ENCODE data around the gene CST4.
A peak's percentile ranks its signal among the peaks of the same experiment; 100 is the strongest.
"Not testable (repeated sequence)": the region's sequence is repeated elsewhere in the genome, so short reads cannot be mapped to it uniquely, and the experiment has no call there.

Gene CST4, protein sequence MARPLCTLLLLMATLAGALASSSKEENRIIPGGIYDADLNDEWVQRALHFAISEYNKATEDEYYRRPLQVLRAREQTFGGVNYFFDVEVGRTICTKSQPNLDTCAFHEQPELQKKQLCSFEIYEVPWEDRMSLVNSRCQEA

DNA sequence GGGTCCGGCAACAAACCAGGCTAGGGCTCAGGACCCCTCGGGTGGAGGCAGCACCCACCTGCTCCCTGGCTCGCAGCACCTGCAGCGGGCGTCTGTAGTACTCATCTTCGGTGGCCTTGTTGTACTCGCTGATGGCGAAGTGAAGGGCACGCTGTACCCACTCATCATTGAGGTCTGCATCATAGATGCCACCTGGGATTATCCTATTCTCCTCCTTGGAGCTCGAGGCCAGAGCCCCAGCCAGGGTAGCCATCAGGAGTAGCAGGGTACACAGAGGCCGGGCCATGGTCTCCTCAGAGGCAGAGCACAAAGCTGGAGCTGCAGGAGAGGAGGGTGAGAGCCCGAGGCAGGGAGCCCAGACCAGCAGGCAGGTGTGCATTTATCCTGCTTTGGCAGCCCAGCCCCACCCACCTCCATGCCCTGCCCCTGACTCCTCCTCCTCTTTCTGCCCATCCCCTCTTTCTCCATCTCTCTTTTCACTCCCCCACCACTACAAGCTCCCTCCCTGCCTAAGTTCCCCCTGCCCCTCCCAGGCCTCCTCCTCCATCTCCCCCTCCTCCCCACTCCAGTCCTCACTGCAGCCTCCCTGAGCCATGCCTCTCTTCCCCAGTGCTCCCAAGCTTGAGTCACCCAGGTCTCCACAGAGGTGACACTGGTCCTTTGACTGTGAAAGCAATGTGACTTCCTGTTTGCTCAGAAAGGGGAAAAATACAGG lies at the start of gene CST4:
TSS of gene CST4 (minus strand) at position 355 of the 715 bp plus-strand sequence. CDS start at position 286, 69 bp downstream.
- not testable (repeated sequence) for DNase-seq

DNA sequence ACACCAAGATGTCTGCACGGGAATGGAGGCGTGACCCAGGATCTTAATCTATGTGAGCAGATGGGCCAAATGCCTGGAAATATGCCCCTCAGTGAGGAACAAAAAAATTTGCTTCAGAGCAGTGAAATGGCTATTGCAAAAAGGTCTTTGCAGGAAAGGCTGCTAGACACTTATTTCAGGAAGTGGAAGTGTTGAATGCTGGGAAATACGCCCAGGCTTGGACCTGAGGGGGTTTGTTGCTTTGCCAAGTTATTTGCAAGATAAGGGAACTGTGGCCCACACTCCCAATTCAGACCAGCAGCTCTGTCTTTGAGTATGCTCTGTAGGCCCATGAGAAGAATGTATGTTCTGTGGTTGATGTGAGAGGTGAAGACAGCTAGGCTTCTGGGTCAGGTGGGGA lies 46.6 kb upstream of the CST4 start:
- not testable (repeated sequence) for DNase-seq

DNA sequence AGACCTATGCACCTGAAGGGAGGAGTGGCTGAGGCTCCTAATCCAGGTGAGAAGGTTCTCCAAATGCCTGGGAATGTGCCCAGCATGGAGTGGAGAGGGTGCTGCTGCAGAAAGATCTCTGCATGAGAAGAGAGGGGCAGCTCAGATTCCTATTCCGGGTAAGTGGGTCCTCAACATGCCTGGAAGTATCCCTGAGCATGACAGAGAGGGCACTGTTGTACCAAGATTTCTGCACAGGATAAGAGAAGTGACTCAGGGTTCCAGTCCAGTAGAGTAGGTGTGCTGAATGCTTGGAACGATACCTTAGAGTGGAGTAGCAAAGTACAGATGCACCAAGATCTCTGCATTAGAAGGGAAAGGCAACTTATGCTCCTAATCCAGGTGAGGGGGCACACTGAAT lies 46.1 kb upstream of the CST4 start:
- not testable (repeated sequence) for DNase-seq

DNA sequence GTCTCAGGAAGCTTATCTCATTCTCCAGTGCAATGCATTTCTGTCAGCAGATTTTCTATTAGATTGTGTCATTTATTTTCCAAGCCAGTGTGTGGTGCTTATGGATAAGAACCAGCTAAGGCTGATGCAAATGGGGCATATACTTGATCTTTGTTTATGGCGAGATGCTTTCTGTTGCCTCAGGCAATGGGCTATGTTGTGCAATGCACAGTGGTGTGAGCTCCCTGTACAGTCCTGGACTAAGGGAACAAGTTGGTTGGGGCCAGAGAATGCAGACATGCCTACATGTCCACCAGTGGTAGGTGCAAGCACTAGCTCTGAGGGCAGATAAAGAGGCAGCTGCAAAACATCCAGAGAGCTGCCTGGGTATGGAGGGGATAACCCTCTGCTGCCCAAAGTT lies 45.6 kb upstream of the CST4 start:
- DNase-seq, result not testable (repeated sequence)

DNA sequence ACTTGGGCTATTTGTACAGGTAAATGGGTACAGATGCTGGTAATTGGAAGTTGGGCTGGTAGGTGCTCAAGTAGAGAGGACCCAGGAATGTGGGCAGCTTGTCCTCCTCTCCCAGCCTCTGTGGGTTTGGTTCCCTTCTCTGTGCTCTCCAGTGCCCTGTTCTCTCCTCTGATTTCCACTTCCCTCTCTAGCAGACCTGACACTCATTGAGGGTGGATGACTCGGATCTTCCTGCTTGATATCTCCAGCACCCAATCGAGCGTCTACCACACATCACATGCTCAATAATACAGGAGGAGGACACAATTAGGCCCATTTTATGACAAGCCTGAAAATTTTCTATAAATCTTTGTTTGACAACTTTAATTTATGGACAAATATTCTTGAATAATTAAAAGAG lies 38.2 kb upstream of the CST4 start:
- no peak for DNase-seq

DNA sequence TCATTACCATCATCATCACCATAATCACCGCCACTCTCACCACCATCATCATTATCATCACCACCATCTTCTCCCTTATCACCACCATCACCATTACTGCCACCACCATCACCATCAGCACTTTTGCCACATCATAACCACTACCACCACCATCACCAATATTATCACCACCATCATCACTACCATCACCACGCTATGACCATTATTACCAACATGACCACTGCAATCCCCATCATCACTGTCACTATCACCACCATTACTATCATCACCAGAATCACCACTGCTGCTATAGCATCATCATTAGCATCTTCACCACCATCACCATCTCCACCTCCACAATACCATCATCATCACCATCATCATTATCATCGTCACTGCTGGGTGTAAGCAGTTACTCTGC lies 36.3 kb upstream of the CST4 start:
- DNase-seq, result no peak

DNA sequence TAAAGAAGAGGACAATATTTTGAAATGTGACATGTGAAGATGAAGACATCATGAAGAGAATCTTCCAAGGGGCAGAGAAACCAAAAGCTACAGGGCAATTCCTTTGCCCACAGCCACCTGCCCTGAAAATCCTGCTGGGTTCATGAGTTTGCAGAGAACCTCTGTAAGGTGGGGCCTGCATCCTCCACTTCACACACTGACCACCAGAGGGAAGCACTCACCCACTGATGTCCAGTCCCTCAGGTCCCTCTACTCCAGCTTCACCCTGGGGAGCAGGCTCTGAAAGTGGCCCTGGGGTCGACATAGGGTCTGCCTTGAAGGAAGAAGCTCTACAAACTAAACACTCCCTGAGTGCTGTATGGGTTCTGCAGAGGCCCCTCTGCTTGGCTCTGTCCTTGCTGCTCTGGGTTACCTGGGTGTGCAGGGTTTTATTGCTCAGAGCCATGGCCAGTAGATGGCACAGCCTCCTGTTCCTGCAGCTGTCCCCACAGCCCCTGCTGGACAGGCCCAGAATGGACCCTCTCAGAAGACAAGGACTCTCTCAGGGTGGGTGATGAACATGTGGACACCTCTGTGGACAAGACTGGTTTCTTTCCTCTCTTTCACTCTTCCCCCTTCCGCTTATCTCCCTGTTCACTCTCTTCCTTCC lies 34.9 kb upstream of the CST4 start:
- DNase-seq, result peak in 1 of 2 experiments; percentile 21

DNA sequence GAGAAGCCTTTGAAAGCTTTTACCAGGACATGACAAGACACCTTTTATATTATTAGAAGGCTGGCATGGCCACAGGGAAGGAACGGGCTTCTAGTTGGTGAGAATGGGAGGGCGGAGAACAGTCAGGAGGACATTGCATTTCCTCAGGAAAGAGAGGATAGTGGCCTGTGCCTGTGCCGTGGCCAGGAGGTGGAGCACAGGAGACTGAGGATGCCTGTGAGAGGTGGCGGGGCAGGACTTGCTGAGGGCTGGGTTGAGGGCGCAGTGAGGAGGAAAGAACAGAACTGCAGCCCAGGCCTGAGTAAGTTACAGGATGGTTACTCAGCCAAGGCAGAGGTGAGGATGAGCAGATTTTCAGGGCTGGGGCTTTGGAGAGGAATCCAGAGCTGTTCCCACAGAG lies 34.0 kb upstream of the CST4 start:
- DNase-seq, result not testable (repeated sequence)

DNA sequence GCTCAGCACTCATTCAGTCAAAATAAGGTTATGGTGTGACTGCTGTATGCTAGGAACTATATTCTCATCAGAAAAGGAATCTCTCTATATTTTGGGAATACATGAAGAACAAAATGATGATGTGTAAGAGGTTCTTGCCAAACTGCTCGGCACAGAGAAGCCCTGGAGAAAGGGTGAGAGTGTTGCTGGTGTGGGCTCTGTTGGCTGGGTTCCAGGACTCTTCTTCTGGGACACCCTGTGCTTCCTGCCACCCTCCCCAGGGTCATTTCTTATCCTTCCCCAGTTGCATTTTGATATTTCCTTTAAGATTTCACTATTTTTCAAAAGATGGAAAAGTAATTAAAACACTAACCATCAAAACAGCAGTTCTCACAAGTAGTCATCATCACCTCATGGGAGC lies 33.1 kb upstream of the CST4 start:
- DNase-seq, result no peak

DNA sequence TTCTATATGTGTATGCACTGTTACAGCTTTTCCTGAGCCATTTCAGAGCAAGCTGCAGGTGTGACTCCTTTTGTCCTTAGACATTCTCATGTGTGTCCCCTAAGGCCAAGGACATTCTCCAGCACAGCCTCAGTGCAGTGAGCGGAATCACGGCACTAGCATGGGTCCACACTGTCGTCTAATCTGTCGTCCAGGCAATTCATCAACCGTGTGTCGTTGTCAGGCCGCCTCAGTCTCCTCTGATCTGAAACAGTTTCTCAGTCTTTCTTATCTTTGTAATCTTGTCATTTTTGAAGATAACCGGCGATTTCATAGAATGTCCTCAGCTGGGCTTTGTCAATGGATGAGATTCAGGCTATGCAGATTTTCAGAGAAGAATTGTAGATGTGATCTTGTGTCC lies 30.5 kb upstream of the CST4 start:
- not testable (repeated sequence) for DNase-seq

DNA sequence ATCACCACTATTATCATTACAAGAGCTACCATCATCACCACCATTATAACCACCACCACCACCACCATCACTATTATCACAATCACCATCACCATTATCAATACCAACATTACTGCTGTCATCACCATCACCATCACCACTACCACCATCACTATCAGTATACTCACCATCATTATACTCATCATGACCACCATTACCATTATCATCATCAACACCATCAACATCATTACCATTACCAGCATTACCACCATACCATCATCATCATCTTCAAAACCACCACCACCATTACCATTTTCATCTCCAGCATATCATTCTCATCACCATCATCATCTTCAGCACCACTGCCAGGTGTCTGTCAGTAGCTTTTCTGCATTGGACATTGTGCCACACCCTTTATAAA lies 22.9 kb upstream of the CST4 start:
- not testable (repeated sequence) for DNase-seq

DNA sequence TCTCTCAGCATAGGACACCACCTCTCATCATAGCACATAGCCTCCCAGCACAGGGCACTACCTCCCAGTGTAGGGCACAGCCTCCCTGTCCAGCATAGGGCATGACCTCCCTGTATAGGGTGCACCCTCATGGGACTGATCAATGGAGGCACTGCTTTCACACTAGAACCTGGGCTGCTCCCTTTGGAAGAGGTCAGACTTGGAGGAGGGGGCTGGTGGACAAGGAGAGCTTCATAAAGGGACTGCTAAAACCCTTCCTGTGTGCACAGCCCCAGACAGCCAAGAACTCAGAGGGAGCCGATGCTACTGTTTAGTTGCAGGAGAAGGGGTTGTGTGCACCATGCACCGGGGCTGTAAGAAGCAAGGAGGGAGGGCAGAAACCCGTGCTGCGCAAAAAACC lies 21.9 kb upstream of the CST4 start:
- no peak for DNase-seq

DNA sequence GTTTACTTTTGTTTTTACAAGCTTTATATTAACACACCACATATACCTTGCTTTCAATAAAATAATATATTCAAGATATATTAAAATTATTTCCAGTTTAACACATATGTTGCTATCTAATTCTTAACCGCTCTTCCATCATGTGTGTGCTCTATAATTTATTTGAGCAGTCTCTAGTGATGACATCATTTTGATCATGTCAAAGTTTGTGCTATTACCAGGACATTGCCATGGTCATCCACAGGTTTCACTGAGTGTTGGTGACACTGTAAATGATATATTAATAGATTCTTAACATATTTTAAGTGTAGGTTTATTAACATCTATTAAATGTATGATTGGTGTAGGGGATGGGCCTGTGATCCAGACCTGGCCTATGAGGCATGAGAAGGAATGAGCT lies 17.1 kb upstream of the CST4 start:
- no peak for DNase-seq

DNA sequence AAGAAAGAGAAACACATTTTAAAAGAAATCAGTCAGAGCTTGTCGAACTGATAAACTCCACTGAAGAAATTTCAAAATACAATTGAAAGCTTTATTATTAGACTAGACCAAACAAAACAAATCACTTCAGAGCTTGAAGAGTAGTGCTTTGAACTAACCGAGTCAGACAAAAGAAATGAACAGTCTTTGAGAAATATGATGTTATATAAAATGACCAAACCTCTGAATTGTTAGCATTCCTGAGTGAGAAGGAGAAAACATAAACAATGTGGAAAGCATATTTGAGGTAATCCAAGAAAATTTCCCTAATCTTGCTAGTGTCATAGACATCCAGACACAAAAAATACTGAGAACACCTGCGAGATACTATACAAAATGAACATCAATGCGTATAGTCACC lies 13.2 kb upstream of the CST4 start:
- DNase-seq, result no peak

DNA sequence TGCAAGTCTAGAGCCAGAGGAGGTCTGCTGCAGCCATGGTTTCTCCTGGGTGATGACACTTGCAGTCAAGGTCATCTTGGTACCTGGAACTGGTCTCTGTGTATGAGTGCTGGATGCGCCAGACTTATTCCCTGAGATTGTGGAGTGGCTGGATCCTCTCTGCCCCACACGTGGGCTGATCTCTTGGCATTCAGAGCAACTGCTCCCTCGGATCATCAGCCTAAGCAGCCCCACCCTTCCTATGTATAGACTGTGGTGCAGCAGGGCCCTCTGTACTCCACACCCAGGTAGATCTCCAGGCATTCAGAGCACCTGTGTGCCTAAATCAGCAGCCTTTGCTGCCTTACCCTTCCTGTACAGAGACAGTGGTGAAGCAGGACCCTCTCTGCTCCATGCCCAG lies 12.1 kb upstream of the CST4 start:
- no peak for DNase-seq

DNA sequence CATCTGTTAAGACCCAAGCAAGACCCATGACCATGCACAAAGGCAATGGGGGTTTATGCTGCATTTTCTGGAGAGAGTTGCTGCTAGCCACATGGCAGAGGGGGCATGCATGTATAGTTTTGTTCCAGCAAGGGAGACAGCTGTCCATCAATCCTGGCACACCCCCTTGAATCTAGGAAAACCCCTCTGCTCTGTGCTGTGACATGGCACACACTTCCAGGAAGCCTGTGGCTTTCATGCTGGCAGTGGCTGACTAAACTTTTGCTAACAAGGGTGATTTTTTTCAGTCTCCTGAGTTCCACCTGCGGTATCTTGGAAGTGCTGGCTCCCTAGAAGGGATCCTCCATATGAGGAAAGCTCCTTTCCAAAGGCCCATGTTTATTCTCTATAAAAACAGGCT lies 9.1 kb upstream of the CST4 start:
- no peak for DNase-seq

DNA sequence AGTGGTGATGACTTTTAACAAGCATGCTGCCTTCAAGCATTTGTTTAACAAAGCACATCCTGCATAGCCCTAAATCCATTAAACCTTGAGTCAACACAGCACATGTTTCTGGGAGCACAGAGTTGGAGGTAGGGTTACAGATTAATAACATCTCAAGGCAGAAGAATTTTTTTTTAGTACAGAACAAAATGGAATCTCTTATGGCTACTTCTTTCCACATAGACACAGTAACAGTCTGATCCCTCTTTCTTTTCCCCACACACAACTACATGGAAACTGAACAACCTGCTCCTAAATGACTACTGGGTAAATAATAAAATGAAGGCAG lies 6.2 kb upstream of the CST4 start:
- not testable (repeated sequence) for DNase-seq

DNA sequence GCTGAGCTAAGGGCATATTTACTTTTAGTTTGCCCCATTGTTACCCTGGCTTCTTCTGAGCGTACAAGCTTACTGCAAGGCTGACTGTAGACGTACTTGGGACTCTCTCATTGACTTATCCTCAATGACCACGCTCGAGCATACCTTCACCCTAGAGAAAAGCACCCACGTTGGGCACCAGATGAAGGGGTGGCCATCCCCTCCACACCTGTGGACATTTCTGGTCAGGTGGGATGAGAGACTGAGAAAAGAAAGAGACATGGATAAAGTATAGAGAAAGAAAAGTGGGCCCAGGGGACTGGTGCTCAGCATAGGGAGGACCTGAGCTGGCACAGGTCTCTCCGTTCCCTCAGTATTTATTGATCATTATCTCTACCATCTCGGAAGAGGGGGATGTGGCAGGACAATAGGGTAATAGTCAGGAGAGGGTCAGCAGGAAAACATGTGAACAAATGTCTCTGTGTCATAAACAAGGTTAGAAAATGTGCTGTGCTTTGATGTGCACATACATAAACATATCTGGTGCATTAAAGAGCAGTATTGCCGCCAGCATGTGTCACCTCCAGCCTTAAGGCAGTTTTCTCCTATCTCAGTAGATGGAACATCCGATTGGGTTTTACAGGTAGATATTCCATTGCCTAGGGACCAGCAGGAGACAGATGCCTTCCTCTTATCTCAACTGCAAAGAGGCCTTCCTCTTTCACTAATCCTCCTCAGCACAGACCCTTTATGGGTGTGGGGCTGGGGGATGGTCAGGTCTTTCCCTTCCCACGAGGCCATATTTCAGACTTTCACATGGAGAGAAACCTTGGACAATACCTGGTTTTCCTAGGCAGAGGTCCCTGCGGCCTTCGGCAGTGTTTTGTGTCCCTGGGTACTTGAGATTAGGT lies 5.6 kb upstream of the CST4 start:
- DNase-seq, result not testable (repeated sequence)

DNA sequence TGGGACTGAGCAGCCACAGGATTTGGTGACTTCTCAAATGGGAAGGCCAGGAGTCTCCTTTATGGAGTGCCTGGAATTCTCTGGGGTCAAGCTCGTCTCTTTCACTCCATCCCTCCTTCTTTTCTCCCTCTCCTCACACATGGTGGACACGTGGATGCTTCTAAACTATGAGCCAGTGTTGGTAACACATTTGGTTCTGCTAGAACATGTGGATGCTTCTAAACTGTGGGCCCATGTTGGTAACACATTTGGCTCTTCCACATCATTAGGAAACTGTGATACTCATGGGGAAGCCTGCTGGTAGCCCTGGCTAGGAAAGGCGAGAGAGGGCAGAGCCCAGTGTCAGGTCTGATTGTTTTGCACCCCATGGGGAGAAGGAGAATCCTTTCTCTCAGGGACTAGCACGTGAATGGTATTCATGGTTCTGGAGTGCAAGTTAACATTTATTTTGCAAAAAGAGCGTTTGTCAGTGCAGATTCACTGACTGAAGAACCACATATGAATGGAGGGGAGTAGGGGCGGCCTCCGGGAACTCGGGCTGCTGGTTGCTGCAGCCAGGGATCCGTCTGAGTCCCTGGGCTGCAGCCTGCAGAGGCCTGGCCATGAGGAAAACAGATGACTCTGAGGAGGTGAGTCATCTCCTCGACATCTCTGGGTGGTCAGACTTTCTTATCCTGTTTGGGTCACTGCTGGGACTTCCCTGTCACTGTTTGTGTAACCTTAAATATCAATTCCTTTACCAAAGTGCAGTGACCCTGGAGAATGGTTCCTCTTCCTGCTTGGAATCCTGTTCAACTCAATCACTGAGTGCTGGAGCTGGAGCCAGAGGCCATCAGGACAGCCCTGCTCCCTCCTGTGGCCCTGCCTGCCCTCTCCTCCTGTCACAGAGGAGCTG lies 4.1 kb upstream of the CST4 start:
- not testable (repeated sequence) for DNase-seq

DNA sequence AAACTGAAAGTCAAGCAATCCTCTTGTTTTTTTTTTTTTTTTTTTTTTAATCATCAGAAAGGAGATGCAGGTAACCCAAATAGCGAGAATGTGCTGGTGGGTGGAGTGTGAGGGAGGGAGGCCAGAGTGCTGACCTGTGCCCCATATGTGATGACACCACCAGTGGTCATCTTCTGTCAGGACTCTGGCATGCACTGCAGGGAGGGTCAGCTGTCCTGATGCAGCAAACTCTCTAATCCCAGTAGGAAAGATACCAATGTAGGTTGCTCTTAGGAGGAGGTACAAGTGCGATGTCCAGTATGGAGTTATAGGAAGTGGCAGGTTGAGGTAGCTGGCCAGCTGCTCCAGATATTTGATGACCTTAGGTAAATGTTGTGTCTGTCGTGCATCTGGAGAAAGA lies 2.8 kb upstream of the CST4 start:
- no peak for DNase-seq

DNA sequence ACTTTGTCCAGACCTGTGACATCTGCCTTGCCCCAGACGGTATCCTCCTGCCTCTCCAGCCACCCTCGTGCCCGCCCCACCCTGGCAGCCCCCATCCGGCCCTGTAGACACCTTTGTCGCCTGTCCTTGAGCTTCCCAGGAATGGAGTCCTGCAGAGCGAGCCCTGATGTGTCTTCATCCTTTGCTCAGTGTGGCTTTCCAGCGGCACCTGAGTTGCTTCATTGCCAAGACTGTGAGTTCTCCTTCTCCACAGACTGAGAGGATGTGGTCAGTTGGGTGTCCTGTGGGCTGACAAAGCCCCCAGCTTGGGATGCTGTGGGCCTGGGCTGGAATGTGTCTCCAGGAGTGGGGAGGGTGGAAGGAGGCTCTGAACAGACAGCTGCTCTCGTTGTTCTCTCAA lies 1.7 kb upstream of the CST4 start:
- no peak for DNase-seq

DNA sequence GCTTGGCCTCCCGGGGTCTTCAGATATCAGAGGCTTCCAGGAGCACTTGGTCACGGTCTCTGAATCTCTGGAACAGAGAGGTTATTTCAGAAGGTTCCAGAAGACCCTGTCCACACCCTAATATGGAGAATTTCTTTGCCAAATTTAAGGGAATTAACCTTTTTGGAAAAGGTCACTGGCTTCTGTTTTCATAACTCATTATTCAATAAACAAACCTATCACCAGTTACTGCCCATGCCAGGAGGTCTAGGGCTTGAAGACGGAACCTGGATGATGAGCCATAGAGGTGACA lies 507 bp upstream of the CST4 start:
- DNase-seq, result no peak

DNA sequence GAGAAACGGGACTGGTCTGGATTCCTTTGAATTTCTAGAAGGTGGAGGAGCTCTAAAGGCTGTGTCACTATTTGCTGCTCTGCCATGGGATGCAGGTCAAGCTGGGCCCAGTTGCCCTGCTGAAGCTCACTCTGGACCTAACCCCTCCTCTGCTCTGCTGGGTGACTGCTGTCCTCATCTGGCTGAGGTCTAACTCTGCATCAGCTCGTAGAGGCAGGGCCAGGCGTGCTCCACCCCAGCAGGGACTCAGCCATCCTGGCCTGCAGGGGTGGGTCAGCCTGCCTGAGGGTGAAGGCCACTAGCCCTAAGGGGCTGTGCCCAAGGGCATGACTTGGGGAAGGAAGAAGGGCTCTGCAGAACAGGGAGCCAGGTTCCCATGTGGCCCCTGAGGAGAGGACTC lies 852 bp downstream of the CST4 start:
- DNase-seq, result no peak
